ENCODE measurements around the gene PRKN.

GRCh38 chr6:162539321-162539720 is 188.2 kb downstream of the PRKN start:
- no peak for TF ChIP-seq LARP7 (IDR thresholded peaks at IDR 0.05)
- TF ChIP-seq, protein P1, sequence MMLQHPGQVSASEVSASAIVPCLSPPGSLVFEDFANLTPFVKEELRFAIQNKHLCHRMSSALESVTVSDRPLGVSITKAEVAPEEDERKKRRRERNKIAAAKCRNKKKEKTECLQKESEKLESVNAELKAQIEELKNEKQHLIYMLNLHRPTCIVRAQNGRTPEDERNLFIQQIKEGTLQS (IDR thresholded peaks at IDR 0.05): no peak
- TF ChIP-seq, protein P1 (CRISPR knock-in tag; conservative IDR thresholded peaks at IDR 0.05): no peak
- TF ChIP-seq ELK1 (CRISPR knock-in tag; IDR thresholded peaks at IDR 0.05): no peak
- TF ChIP-seq, protein P2, sequence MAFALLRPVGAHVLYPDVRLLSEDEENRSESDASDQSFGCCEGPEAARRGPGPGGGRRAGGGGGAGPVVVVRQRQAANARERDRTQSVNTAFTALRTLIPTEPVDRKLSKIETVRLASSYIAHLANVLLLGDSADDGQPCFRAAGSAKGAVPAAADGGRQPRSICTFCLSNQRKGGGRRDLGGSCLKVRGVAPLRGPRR (CRISPR knock-in tag; IDR thresholded peaks at IDR 0.05): no peak
- TF ChIP-seq JUND (IDR thresholded peaks at IDR 0.05; ENCODE audit: borderline replicate concordance, low read depth, low read length): no peak
- no peak for TF ChIP-seq JUND (tag; IDR thresholded peaks at IDR 0.05; ENCODE audit: borderline replicate concordance, low read depth, low read length)
- no peak for TF ChIP-seq U2AF1 (optimal IDR thresholded peaks at IDR 0.05; ENCODE audit: low read depth, low read length)
- no peak for TF ChIP-seq POLR2AphosphoS5 (IDR thresholded peaks at IDR 0.05; ENCODE audit: control insufficient read depth, insufficient read depth, low read depth, low read length)
- no peak for TF ChIP-seq CTCF (IDR thresholded peaks at IDR 0.05 in 2 of 3, conservative IDR thresholded peaks at IDR 0.05 in 1 of 3; ENCODE audit: insufficient read depth in 2 of 3, low read depth in 1 of 3, low read length in 3 of 3)
- TF ChIP-seq HDAC3 (IDR thresholded peaks at IDR 0.05; ENCODE audit: borderline replicate concordance, partially characterized antibody): no peak
- no peak for TF ChIP-seq ZNF644 (tag; IDR thresholded peaks at IDR 0.05; ENCODE audit: low read depth)
- TF ChIP-seq, protein P3, sequence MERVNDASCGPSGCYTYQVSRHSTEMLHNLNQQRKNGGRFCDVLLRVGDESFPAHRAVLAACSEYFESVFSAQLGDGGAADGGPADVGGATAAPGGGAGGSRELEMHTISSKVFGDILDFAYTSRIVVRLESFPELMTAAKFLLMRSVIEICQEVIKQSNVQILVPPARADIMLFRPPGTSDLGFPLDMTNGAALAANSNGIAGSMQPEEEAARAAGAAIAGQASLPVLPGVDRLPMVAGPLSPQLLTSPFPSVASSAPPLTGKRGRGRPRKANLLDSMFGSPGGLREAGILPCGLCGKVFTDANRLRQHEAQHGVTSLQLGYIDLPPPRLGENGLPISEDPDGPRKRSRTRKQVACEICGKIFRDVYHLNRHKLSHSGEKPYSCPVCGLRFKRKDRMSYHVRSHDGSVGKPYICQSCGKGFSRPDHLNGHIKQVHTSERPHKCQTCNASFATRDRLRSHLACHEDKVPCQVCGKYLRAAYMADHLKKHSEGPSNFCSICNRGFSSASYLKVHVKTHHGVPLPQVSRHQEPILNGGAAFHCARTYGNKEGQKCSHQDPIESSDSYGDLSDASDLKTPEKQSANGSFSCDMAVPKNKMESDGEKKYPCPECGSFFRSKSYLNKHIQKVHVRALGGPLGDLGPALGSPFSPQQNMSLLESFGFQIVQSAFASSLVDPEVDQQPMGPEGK (CRISPR knock-in tag; IDR thresholded peaks at IDR 0.05; ENCODE audit: borderline replicate concordance): no peak
- no peak for TF ChIP-seq TARDBP (IDR thresholded peaks at IDR 0.05)
- no peak for TF ChIP-seq EGR1 (conservative IDR thresholded peaks at IDR 0.05)
- TF ChIP-seq BACH1 (tag; IDR thresholded peaks at IDR 0.05): no peak
